Measurements from ENCODE around the gene THUMPD2. TPM values are rescaled to one million over a fixed set of nuclear protein-coding genes. Genes with fewer than 3 reads are reported as not detected.

THUMPD2 gene
- total RNA-seq, 1 experiment from 2014 or later, result 14.8 TPM

DNA sequence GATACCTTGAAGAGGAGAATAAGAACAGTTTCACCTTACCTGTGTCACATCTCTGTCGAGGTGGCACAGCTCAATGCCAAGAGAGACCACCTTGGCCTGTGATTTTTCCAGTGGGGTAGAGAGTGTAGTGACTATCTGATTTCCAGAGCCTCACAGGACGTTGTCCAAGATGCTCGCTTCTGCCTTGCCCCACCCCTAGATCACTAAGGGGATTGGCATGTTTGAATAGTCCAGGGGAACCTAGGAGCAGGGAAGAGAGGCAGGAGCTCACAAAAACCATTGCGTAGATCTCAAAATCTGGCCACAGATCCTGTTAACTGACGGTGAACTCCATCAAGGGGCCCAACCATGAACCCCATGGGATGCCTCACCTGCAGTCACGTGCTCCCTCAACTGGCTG, 89.2 kb downstream of the THUMPD2 start:
- no peaks in the 10 kb centered on the region for H3K4me1 ChIP-seq (ENCODE audit: insufficient read depth, low read length, poor library complexity, severe bottlenecking)
- intact Hi-C loops (cut with micrococcal nuclease; ENCODE audit: unreplicated experiment), result loop anchor here (10.0 kb wide), 2 partner anchors 315 to 635 kb away; no protein-coding TSS in a partner anchor
- TF ChIP-seq, protein P1, sequence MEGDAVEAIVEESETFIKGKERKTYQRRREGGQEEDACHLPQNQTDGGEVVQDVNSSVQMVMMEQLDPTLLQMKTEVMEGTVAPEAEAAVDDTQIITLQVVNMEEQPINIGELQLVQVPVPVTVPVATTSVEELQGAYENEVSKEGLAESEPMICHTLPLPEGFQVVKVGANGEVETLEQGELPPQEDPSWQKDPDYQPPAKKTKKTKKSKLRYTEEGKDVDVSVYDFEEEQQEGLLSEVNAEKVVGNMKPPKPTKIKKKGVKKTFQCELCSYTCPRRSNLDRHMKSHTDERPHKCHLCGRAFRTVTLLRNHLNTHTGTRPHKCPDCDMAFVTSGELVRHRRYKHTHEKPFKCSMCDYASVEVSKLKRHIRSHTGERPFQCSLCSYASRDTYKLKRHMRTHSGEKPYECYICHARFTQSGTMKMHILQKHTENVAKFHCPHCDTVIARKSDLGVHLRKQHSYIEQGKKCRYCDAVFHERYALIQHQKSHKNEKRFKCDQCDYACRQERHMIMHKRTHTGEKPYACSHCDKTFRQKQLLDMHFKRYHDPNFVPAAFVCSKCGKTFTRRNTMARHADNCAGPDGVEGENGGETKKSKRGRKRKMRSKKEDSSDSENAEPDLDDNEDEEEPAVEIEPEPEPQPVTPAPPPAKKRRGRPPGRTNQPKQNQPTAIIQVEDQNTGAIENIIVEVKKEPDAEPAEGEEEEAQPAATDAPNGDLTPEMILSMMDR (conservative IDR thresholded peaks at IDR 0.05; ENCODE audit: low read depth, low read length), result no peak
- H3K9me3 ChIP-seq (ENCODE audit: low read depth, low read length, poor library complexity, severe bottlenecking), result no peaks in the 10 kb centered on the region
- no peaks in the 10 kb centered on the region for H3K27me3 ChIP-seq (replicated peaks; ENCODE audit: insufficient read depth, low read depth, low read length, poor library complexity)
- DNase-seq (ENCODE audit: low spot score), result no peak
- CTCF ChIA-PET, result no interaction called here
- H3K36me3 ChIP-seq (ENCODE audit: insufficient read depth, low read length, poor library complexity, severe bottlenecking), result no peaks in the 10 kb centered on the region
- no peak overlapping the region for H3K27ac ChIP-seq (ENCODE audit: low read depth, low read length, poor library complexity, severe bottlenecking)
- BruUV-seq (replicated peaks), result no TSS peak
- POLR2A ChIA-PET (ENCODE audit: low non-redundant PET), result no interaction called here
- no peak overlapping the region for H3K4me3 ChIP-seq (ENCODE audit: low read depth, low read length, poor library complexity, severe bottlenecking)

DNA sequence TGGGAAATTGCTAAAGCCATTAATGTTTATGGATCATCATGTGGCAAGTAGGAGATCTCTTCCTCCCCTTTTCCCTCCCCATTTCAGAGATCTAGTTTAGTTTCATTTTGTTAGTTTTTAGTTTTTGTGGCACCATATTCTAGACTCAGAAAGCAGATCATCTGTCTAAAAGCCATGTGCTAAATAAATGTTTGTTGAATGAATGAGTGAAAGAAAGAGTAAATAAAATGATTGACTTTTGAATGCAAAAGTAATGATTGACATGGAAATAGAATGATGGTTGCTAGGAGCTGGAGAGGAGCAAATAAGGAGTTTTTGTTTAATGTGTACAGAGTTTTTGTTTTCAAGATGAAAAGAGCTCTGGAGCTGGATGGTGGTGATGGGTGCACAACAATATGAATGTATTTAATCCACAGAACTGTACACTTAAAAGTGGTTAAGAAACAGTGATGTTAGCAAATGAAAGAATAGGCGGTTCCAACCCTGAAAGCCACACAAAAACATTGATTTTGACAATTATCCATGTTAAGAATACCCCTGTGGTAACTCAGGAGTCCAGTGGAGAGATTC, 89.7 kb downstream of the THUMPD2 start:
- no TSS peak for BruUV-seq (replicated peaks)
- H3K9me3 ChIP-seq (ENCODE audit: low read depth, low read length, poor library complexity, severe bottlenecking), result no peaks in the 10 kb centered on the region
- no peak overlapping the region for H3K4me3 ChIP-seq (ENCODE audit: low read depth, low read length, poor library complexity, severe bottlenecking)
- no peak overlapping the region for H3K27ac ChIP-seq (ENCODE audit: low read depth, low read length, poor library complexity, severe bottlenecking)
- no peaks in the 10 kb centered on the region for H3K36me3 ChIP-seq (ENCODE audit: insufficient read depth, low read length, poor library complexity, severe bottlenecking)
- H3K4me1 ChIP-seq (ENCODE audit: insufficient read depth, low read length, poor library complexity, severe bottlenecking), result no peaks in the 10 kb centered on the region
- intact Hi-C loops (cut with micrococcal nuclease; ENCODE audit: unreplicated experiment), result no loop called here
- ChIA-PET CTCF (interaction anchor here (1.0 kb wide), 1 partner anchor 8 kb away, joined by 3 read pairs; no protein-coding TSS in a partner anchor), POLR2A (ENCODE audit: low non-redundant PET) (no interaction called here)
- DNase-seq (ENCODE audit: low spot score), result no peak
- TF ChIP-seq, protein P1 (conservative IDR thresholded peaks at IDR 0.05; ENCODE audit: low read depth, low read length), result no peak
- no peak for TF ChIP-seq EZH2 (IDR thresholded peaks at IDR 0.05; ENCODE audit: borderline replicate concordance, low read depth, low read length, poor library complexity, severe bottlenecking)
- H3K27me3 ChIP-seq (replicated peaks; ENCODE audit: insufficient read depth, low read depth, low read length, poor library complexity), result no peaks in the 10 kb centered on the region

GRCh38 chr2:39688181-39688580, 90.9 kb downstream of the THUMPD2 start:
- no peak for DNase-seq (ENCODE audit: low spot score)
- TF ChIP-seq EZH2 (IDR thresholded peaks at IDR 0.05; ENCODE audit: borderline replicate concordance, low read depth, low read length, poor library complexity, severe bottlenecking), result no peak
- TF ChIP-seq, protein P1 (conservative IDR thresholded peaks at IDR 0.05; ENCODE audit: low read depth, low read length), result no peak
- Histone ChIP-seq H3K27me3 (replicated peaks; ENCODE audit: insufficient read depth, low read depth, low read length, poor library complexity) (no peaks in the 10 kb centered on the region), H3K4me1 (ENCODE audit: insufficient read depth, low read length, poor library complexity, severe bottlenecking) (no peaks in the 10 kb centered on the region), H3K9me3 (ENCODE audit: low read depth, low read length, poor library complexity, severe bottlenecking) (no peaks in the 10 kb centered on the region), H3K36me3 (ENCODE audit: insufficient read depth, low read length, poor library complexity, severe bottlenecking) (no peaks in the 10 kb centered on the region), H3K4me3 (ENCODE audit: low read depth, low read length, poor library complexity, severe bottlenecking) (no peak overlapping the region), H3K27ac (ENCODE audit: low read depth, low read length, poor library complexity, severe bottlenecking) (no peak overlapping the region)
- no TSS peak for BruUV-seq (replicated peaks)
- intact Hi-C loops (cut with micrococcal nuclease; ENCODE audit: unreplicated experiment), result no loop called here
- ChIA-PET POLR2A (ENCODE audit: low non-redundant PET) (no interaction called here), CTCF (interaction anchor here (1.0 kb wide), 1 partner anchor 9 kb away, joined by 3 read pairs; no protein-coding TSS in a partner anchor)

Measured in A673 (cell line).